Stimulated activated memory B cell treated with anti-CD40 and anti-IgM and Interleukin-4, amounts not matched to agents 10 μg/mL and 1 μg/mL and 100 μg/mL, for 72 hours (primary cell): ENCODE data around the gene OSGEP.

Source experiments
- ATAC-seq: fragments of 150-1000 bp; cut with Tn5 transposase; 2 replicates; pipeline ENCODE4 v1.10.0; 2021
- H3K27ac Mint-ChIP-seq: one replicate; pipeline ENCODE4 v1.8.0; 2022; ENCODE audit warnings: mild to moderate bottlenecking, mixed read lengths
- H3K27me3 Mint-ChIP-seq: one replicate; pipeline ENCODE4 v1.8.0; 2022; ENCODE audit warnings: mixed read lengths
- H3K36me3 Mint-ChIP-seq: one replicate; pipeline ENCODE4 v1.8.0; 2022; ENCODE audit warnings: mixed read lengths
- H3K4me1 Mint-ChIP-seq: one replicate; pipeline ENCODE4 v1.8.0; 2022; ENCODE audit warnings: mixed read lengths
- H3K4me3 Mint-ChIP-seq: one replicate; pipeline ENCODE4 v1.8.0; 2022; ENCODE audit warnings: mild to moderate bottlenecking, moderate library complexity, mixed read lengths
- H3K9me3 Mint-ChIP-seq: one replicate; pipeline ENCODE4 v1.8.0; 2022; ENCODE audit warnings: mixed read lengths

Gene OSGEP

DNA sequence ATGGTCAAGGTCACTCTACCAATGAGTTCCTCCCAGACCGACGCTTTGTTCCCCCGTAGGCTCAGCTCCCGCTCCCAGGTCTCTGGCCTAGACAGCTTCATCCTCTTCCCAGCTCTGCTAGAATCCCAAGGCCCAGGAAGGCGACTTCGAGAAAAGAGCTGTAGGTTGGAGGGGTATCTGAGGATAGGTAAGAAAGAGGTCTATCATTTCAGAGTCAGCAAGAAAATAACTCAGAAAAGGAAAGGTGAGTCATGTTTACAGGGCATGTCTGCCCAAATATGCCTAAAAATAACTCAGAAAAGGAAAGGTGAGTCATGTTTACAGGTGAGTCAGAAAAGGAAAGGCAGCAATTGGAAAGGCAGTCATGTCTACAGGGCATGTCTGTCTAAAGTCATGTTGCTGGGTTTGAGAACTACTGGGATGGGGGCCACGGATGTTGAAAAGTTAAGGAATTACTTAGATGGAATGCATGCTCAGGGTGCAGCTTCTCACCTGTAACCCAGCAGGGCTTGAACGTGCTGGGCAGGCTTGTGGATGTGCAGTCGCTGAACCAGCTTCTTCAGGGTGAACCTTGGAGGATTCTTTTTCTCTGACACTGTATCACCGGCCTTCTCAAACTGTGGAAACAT, 53.5 kb downstream of the OSGEP start:
- H3K27ac Mint-ChIP-seq, result peak overlapping the region; percentile 30
- H3K4me1 Mint-ChIP-seq, result peaks cover 33% of the 10 kb centered on the region
- no peak overlapping the region for H3K4me3 Mint-ChIP-seq
- H3K9me3 Mint-ChIP-seq, result no peaks in the 10 kb centered on the region
- H3K27me3 Mint-ChIP-seq, result no peaks in the 10 kb centered on the region
- ATAC-seq, result no peak
- H3K36me3 Mint-ChIP-seq, result peaks cover 71% of the 10 kb centered on the region

DNA sequence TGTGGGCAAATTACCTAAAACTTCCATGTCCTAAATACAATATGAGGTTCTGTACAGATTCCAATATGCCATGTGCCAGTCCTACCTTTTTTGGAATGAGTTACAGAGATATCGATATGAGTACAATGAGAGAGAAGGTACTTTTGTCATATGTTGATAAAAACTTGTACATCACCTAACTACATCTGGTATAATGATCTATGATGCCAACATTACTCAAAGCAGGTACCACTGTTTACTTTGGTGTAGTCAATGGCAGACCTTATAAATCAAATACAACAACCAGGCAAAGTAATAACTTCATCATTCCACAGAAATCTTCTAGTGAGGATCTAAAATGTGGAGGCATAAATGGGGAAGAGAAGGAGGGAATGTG, 54.0 kb downstream of the OSGEP start:
- Mint-ChIP-seq H3K9me3 (no peaks in the 10 kb centered on the region), H3K27me3 (no peaks in the 10 kb centered on the region), H3K27ac (peak overlapping the region; percentile 30), H3K4me1 (peaks cover 28% of the 10 kb centered on the region), H3K36me3 (peaks cover 71% of the 10 kb centered on the region), H3K4me3 (no peak overlapping the region)
- no peak for ATAC-seq

DNA sequence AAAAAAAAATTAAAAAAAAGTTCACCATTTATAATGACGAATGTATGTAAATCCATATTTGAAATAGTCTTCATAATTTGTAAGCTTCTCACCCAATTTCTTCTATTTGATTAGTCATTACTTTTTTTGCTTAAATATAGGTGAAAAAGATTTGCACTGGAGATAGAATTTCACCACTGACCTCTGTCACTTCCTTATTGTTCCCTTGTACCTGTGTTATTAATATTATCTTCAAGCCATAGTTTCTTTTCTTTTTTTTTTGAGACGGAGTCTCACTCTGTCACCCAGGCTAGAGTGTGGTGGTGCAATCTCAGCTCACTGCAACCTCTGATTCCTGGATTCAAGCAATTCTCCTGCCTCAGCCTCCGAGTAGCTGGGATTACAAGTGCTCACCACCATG, 57.1 kb downstream of the OSGEP start:
- no peaks in the 10 kb centered on the region for H3K27me3 Mint-ChIP-seq
- peaks cover 56% of the 10 kb centered on the region for H3K36me3 Mint-ChIP-seq
- peaks cover 14% of the 10 kb centered on the region for H3K4me1 Mint-ChIP-seq
- H3K4me3 Mint-ChIP-seq, result no peak overlapping the region
- no peak for ATAC-seq
- H3K27ac Mint-ChIP-seq, result no peak overlapping the region
- no peaks in the 10 kb centered on the region for H3K9me3 Mint-ChIP-seq
